IMR-90 (cell line): ENCODE measurements around the gene SCD. TPM values are rescaled to one million over a fixed set of nuclear protein-coding genes. Genes with fewer than 3 reads are reported as not detected.

ENCODE experiments used
- ATAC-seq: fragments of 200-7000 bp; cut with Tn5 transposase; 2 replicates; pipeline ENCODE4 v1.9.1; 2020; ENCODE audit warnings: low read depth, mild to moderate bottlenecking, moderate library complexity
- BruUV-seq: library from RNA; stranded (reverse); fragments of 400-500 nt; replicated peaks from 2 replicates; lab custom pipeline; 2021; lab: Mats Ljungman, UMichigan
- CTCF ChIA-PET: fragments of 300-600 bp; formaldehyde crosslinking; extraction: SDS; loops from one replicate; lab custom pipeline; 2021; ENCODE audit warnings: antibody characterized with exemption; lab: Yijun Ruan, JAX
- POLR2A ChIA-PET: fragments of 300-600 bp; sonication (Branson Sonifier 250); formaldehyde crosslinking; loops from one replicate; lab custom pipeline; 2022; ENCODE audit warnings: antibody characterized with exemption; ENCODE audit not compliant: unreplicated experiment; lab: Charles Lee
- DNase-seq: peaks from one replicate; pipeline ENCODE4 v3.0.0; 2013
- H2AFZ ChIP-seq: replicated peaks from 2 replicates; pipeline ENCODE3; 2013; ENCODE audit warnings: low read length, mild to moderate bottlenecking; ENCODE audit not compliant: poor library complexity
- H2AK5ac ChIP-seq: 2 replicates; pipeline ENCODE4 v1.6.1; 2013; ENCODE audit warnings: low read depth, low read length, inconsistent platforms
- H2AK9ac ChIP-seq: replicated peaks from 2 replicates; pipeline ENCODE3; 2013; ENCODE audit warnings: mild to moderate bottlenecking, low read depth, low read length, moderate library complexity; ENCODE audit not compliant: poor library complexity
- H2BK120ac ChIP-seq: 2 replicates; pipeline ENCODE4 v1.6.1; 2013; ENCODE audit warnings: low read depth, low read length, inconsistent platforms
- H2BK15ac ChIP-seq: 3 replicates; pipeline ENCODE4 v1.6.1; 2013; ENCODE audit warnings: low read depth, low read length, inconsistent platforms
- H2BK20ac ChIP-seq: 2 replicates; pipeline ENCODE4 v1.6.1; 2013; ENCODE audit warnings: low read depth, mild to moderate bottlenecking, inconsistent platforms, low read length, moderate library complexity
- H2BK5ac ChIP-seq: 2 replicates; pipeline ENCODE4 v1.6.1; 2013; ENCODE audit warnings: mild to moderate bottlenecking, low read depth, low read length, inconsistent platforms; ENCODE audit not compliant: poor library complexity, severe bottlenecking
- H3K14ac ChIP-seq: replicated peaks from 2 replicates; pipeline ENCODE4 v1.6.1; 2013; ENCODE audit warnings: low read depth, low read length, inconsistent platforms
- H3K18ac ChIP-seq: 2 replicates; pipeline ENCODE4 v1.6.1; 2013; ENCODE audit warnings: low read depth, low read length, control low read depth
- H3K23ac ChIP-seq: 2 replicates; pipeline ENCODE4 v1.6.1; 2013; ENCODE audit warnings: low read depth, low read length, inconsistent platforms
- H3K27ac ChIP-seq: 2 replicates; pipeline ENCODE4 v1.5.1; 2013; ENCODE audit warnings: mild to moderate bottlenecking, control low read depth, low read length; ENCODE audit not compliant: insufficient read depth
- H3K27me3 ChIP-seq: 2 replicates; pipeline ENCODE4 v1.6.1; 2013; ENCODE audit warnings: low read length; ENCODE audit not compliant: control insufficient read depth, insufficient read depth
- H3K36me3 ChIP-seq: 2 replicates; pipeline ENCODE4 v1.6.1; 2013; ENCODE audit warnings: low read length, mixed read lengths; ENCODE audit not compliant: control insufficient read depth, insufficient read depth
- H3K4ac ChIP-seq: 2 replicates; pipeline ENCODE4 v1.6.1; 2013; ENCODE audit warnings: low read depth, low read length, inconsistent platforms
- H3K4me1 ChIP-seq: 2 replicates; pipeline ENCODE4 v1.6.1; 2013; ENCODE audit warnings: low read length, mixed read lengths; ENCODE audit not compliant: control insufficient read depth, insufficient read depth
- H3K4me2 ChIP-seq: 2 replicates; pipeline ENCODE4 v1.6.1; 2013; ENCODE audit warnings: low read depth, mild to moderate bottlenecking, control low read depth, low read length, moderate library complexity
- H3K4me3 ChIP-seq: 2 replicates; pipeline ENCODE4 v1.5.1; 2013; ENCODE audit warnings: low read depth, mild to moderate bottlenecking, control low read depth, low read length, moderate library complexity; ENCODE audit not compliant: insufficient read depth
- H3K56ac ChIP-seq: 2 replicates; pipeline ENCODE4 v1.6.1; 2013; ENCODE audit warnings: low read length, inconsistent platforms; ENCODE audit not compliant: insufficient read depth; ENCODE audit errors: extremely low read depth
- H3K79me1 ChIP-seq, 2 experiments: 2 replicates each; pipeline ENCODE4 v1.6.1; 2013; ENCODE audit warnings: low read length in 2 of 2, inconsistent platforms in 1 of 2, low read depth in 1 of 2
- H3K9ac ChIP-seq: 2 replicates; pipeline ENCODE4 v1.6.1; 2013; ENCODE audit warnings: low read depth, low read length, control low read depth
- H3K9me1 ChIP-seq: 2 replicates; pipeline ENCODE4 v1.6.1; 2013; ENCODE audit warnings: low read length, inconsistent platforms; ENCODE audit not compliant: insufficient read depth
- H3K9me3 ChIP-seq: 2 replicates; pipeline ENCODE4 v1.6.1; 2013; ENCODE audit warnings: low read length; ENCODE audit not compliant: control insufficient read depth, insufficient read depth
- H4K20me1 ChIP-seq: 2 replicates; pipeline ENCODE4 v1.6.1; 2013; ENCODE audit warnings: low read length, inconsistent platforms; ENCODE audit not compliant: insufficient read depth
- H4K5ac ChIP-seq: 2 replicates; pipeline ENCODE4 v1.6.1; 2013; ENCODE audit warnings: mild to moderate bottlenecking, low read depth, low read length, control low read depth
- H4K8ac ChIP-seq, 2 experiments: 2 replicates each; pipeline ENCODE4 v1.6.1; 2013; ENCODE audit warnings: low read depth in 2 of 2, low read length in 2 of 2, control low read depth in 1 of 2, inconsistent platforms in 1 of 2
- H4K91ac ChIP-seq: 2 replicates; pipeline ENCODE4 v1.6.1; 2013; ENCODE audit warnings: low read depth, low read length, inconsistent platforms; ENCODE audit not compliant: insufficient read depth
- BHLHE40 ChIP-seq: fragments of 150-350 bp; IDR thresholded peaks from 2 replicates; pipeline ENCODE4 v1.6.1; 2016; ENCODE audit warnings: mild to moderate bottlenecking, low read depth, low read length
- CHD1 ChIP-seq: IDR thresholded peaks from 2 replicates; pipeline ENCODE4 v1.6.1; 2012; ENCODE audit warnings: low read depth, low read length, improper control_type of control experiment
- CTCF ChIP-seq: conservative IDR thresholded peaks from 2 replicates; pipeline ENCODE4 v1.5.1; 2012; ENCODE audit warnings: mild to moderate bottlenecking, low read depth, low read length, improper control_type of control experiment
- FOS ChIP-seq: fragments of 150-350 bp; IDR thresholded peaks from 2 replicates; pipeline ENCODE4 v1.6.1; 2016; ENCODE audit warnings: low read depth, low read length
- MAFK ChIP-seq: IDR thresholded peaks from 2 replicates; pipeline ENCODE4 v1.6.1; 2012; ENCODE audit warnings: low read depth, low read length, improper control_type of control experiment
- MAZ ChIP-seq: IDR thresholded peaks from 2 replicates; pipeline ENCODE4 v1.6.1; 2012; ENCODE audit warnings: low read depth, mild to moderate bottlenecking, low read length, improper control_type of control experiment, moderate library complexity, borderline replicate concordance
- MXI1 ChIP-seq: IDR thresholded peaks from 2 replicates; pipeline ENCODE4 v1.6.1; 2012; ENCODE audit warnings: low read depth, mild to moderate bottlenecking, low read length, moderate library complexity, borderline replicate concordance
- POLR2A ChIP-seq: IDR thresholded peaks from 2 replicates; pipeline ENCODE4 v1.6.1; 2012; ENCODE audit warnings: mild to moderate bottlenecking, low read depth, low read length
- RAD21 ChIP-seq: IDR thresholded peaks from 2 replicates; pipeline ENCODE4 v1.6.1; 2012; ENCODE audit warnings: low read length, improper control_type of control experiment
- RCOR1 ChIP-seq: IDR thresholded peaks from 2 replicates; pipeline ENCODE4 v1.6.1; 2012; ENCODE audit warnings: mild to moderate bottlenecking, low read length, improper control_type of control experiment; ENCODE audit not compliant: insufficient replicate concordance
- RFX5 ChIP-seq: IDR thresholded peaks from 2 replicates; pipeline ENCODE4 v1.8.0; 2012; ENCODE audit warnings: low read depth, mild to moderate bottlenecking, low read length, moderate library complexity
- SMC3 ChIP-seq: fragments of 150-350 bp; IDR thresholded peaks from 2 replicates; pipeline ENCODE4 v1.6.1; 2016; ENCODE audit warnings: low read depth, mild to moderate bottlenecking, antibody characterized with exemption, low read length, moderate library complexity
- USF2 ChIP-seq: fragments of 150-350 bp; IDR thresholded peaks from 2 replicates; pipeline ENCODE4 v1.6.1; 2017; ENCODE audit warnings: mild to moderate bottlenecking, antibody characterized with exemption, low read length, low read depth
- WGBS, 2 experiments: methylation state at CpG; one replicate each; pipeline versions ENCODE4 v1.1.5 to v1.1.7; 2013; ENCODE audit warnings: missing lambda C conversion rate in 2 of 2; ENCODE audit not compliant: insufficient read length in 1 of 2; ENCODE audit errors: extremely low coverage in 2 of 2; 5-methylcytosine and 5-hydroxymethylcytosine counted together
- dilution Hi-C: fragments of 300-500 bp; cut with HindIII; formaldehyde crosslinking; loops from one replicate; pipeline ENCODE4 v1.14.3; 2018; ENCODE audit warnings: low sequenced_read_pairs; ENCODE audit not compliant: unreplicated experiment
- in situ Hi-C: fragments of 300-500 bp; cut with MboI; formaldehyde crosslinking; loops from 3 replicates; pipeline ENCODE4 v1.14.3; 2019; ENCODE audit warnings: low sequenced_read_pairs, inconsistent platforms, mixed read lengths
- intact Hi-C: fragments of 100-400 bp; cut with micrococcal nuclease; formaldehyde crosslinking; loops from 2 replicates; pipeline ENCODE4 v1.10.0; 2022
- polyA plus RNA-seq, 3 experiments: library from polyadenylated mRNA; depleted of rRNA; stranded (reverse); fragments of >200 nt; gene quantifications; 2 replicates each; pipeline ENCODE4 v1.2.3, GENCODE V29; 2012; ENCODE audit warnings: low replicate concordance in 1 of 3
- total RNA-seq: library from RNA; depleted of rRNA; stranded (reverse); fragments of >200 nt; gene quantifications from 2 replicates; pipeline ENCODE4 v1.2.3, GENCODE V29; 2012

The SCD gene
- total and polyA plus RNA-seq, 2 of the 4 experiments (the other 2 are of a cell fraction) = 50.7 to 65.1 TPM

GRCh38 chr10:100327007-100327717 is 19.9 kb upstream of the SCD start:
- H3K23ac ChIP-seq = no peak overlapping the region
- dilution Hi-C loops (no loop called here), intact Hi-C loops (no loop called here), in situ Hi-C loops (loop anchor here (25.0 kb wide), 1 partner anchor 560 kb away; no protein-coding TSS in a partner anchor)
- H4K8ac ChIP-seq = no peak overlapping the region
- H3K27ac ChIP-seq = no peak overlapping the region
- no peak overlapping the region for H3K9ac ChIP-seq
- no peak overlapping the region for H3K14ac ChIP-seq
- H3K9me3 ChIP-seq = no peaks in the 10 kb centered on the region
- no peak overlapping the region for H2AK9ac ChIP-seq
- no peak overlapping the region for H2BK15ac ChIP-seq
- H3K56ac ChIP-seq = no peak overlapping the region
- H2BK120ac ChIP-seq = no peak overlapping the region
- H3K18ac ChIP-seq = no peak overlapping the region
- H3K4me3 ChIP-seq = no peak overlapping the region
- peaks cover 45% of the 10 kb centered on the region for H3K27me3 ChIP-seq
- no peak overlapping the region for H3K4ac ChIP-seq
- ChIA-PET CTCF (interaction anchor here (1.0 kb wide), 1 partner anchor 24 kb away, joined by 3 read pairs; no protein-coding TSS in a partner anchor), POLR2A (no interaction called here)
- no peak overlapping the region for H2AFZ ChIP-seq
- no peak overlapping the region for H2BK20ac ChIP-seq
- H3K79me1 ChIP-seq = no peaks in the 10 kb centered on the region
- DNase-seq (peak; percentile 10), ATAC-seq (no peak)
- BruUV-seq = no TSS peak
- no peak overlapping the region for H3K4me2 ChIP-seq
- H2AK5ac ChIP-seq = no peak overlapping the region
- H3K36me3 ChIP-seq = no peaks in the 10 kb centered on the region
- no peaks in the 10 kb centered on the region for H4K20me1 ChIP-seq
- no peak overlapping the region for H4K91ac ChIP-seq
- H3K9me1 ChIP-seq = no peaks in the 10 kb centered on the region
- WGBS, 2 experiments = 100% methylated on average over 2 of the region's 8 CpGs; no CpG with 5 or more reads in 1 of the 2 experiments
- no peak overlapping the region for H4K5ac ChIP-seq
- no peaks in the 10 kb centered on the region for H3K4me1 ChIP-seq
- no peak overlapping the region for H2BK5ac ChIP-seq
- TF ChIP-seq RFX5 (no peak), BHLHE40 (no peak), USF2 (no peak), CHD1 (no peak), MXI1 (no peak), RAD21 (no peak), FOS (no peak), SMC3 (no peak), MAFK (no peak), RCOR1 (no peak), CTCF (no peak), MAZ (no peak), POLR2A (no peak)
